Chondrocyte (in vitro differentiated cells): ENCODE measurements around the gene APOL3. TPM values are rescaled to one million over a fixed set of nuclear protein-coding genes. Genes with fewer than 3 reads are reported as not detected.

Experiments
- DNase-seq: peaks from one replicate; pipeline ENCODE4 v3.0.0; 2021; ENCODE audit warnings: mixed read lengths, low spot score
- H3K27ac Mint-ChIP-seq: one replicate; pipeline ENCODE4 v1.8.0; 2021; ENCODE audit warnings: mild to moderate bottlenecking, moderate library complexity, mixed read lengths; ENCODE audit not compliant: unreplicated experiment
- H3K27me3 Mint-ChIP-seq: 2 replicates; pipeline ENCODE4 v1.8.0; 2021; ENCODE audit warnings: low read depth, mixed read lengths
- H3K36me3 Mint-ChIP-seq: 2 replicates; pipeline ENCODE4 v1.8.0; 2021; ENCODE audit warnings: low read depth, mixed read lengths
- H3K4me1 Mint-ChIP-seq: 2 replicates; pipeline ENCODE4 v1.8.0; 2021; ENCODE audit warnings: low read depth, mild to moderate bottlenecking, mixed read lengths
- H3K4me3 Mint-ChIP-seq: one replicate; pipeline ENCODE4 v1.8.0; 2021; ENCODE audit warnings: mild to moderate bottlenecking, moderate library complexity, mixed read lengths; ENCODE audit not compliant: unreplicated experiment
- H3K9me3 Mint-ChIP-seq: 2 replicates; pipeline ENCODE4 v1.8.0; 2021; ENCODE audit warnings: low read depth, mixed read lengths
- total RNA-seq: library from RNA; stranded (reverse); gene quantifications from 3 replicates; pipeline ENCODE4 v1.2.1, GENCODE V29; 2021
- TF ChIP-seq, protein P1 (sequence below): fragments of 200-600 bp; sonication (generic); IDR thresholded peaks from 2 replicates; pipeline ENCODE4 v1.5.0; 2021; ENCODE audit warnings: antibody characterized with exemption, mild to moderate bottlenecking, moderate library complexity

APOL3 gene
- total RNA-seq, 1 donor from 2014 or later: 2.3 TPM

DNA sequence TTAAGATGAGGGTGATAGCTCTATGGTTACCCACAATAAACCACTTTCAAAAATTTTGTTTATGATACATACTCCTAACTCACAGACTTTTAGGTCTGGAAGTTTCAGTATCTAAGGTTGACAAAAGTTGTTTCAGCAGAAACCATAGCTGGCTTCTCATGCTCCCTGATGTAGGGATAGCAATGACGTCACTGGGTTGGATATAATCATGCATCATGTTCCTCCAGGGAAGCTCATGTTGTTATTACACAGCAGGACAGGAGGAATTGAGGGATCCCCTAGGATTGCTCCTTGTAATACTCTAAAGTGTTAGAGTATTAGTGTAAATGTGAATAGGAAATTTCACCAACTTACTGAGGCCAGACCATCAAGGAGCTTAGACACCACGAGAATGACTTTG is 23.6 kb downstream of the APOL3 start:
- Mint-ChIP-seq H3K4me1 (no peaks in the 10 kb centered on the region), H3K4me3 (no peak overlapping the region), H3K27me3 (peaks cover 5% of the 10 kb centered on the region), H3K36me3 (no peaks in the 10 kb centered on the region), H3K9me3 (no peaks in the 10 kb centered on the region), H3K27ac (no peak overlapping the region)
- TF ChIP-seq, protein P1, sequence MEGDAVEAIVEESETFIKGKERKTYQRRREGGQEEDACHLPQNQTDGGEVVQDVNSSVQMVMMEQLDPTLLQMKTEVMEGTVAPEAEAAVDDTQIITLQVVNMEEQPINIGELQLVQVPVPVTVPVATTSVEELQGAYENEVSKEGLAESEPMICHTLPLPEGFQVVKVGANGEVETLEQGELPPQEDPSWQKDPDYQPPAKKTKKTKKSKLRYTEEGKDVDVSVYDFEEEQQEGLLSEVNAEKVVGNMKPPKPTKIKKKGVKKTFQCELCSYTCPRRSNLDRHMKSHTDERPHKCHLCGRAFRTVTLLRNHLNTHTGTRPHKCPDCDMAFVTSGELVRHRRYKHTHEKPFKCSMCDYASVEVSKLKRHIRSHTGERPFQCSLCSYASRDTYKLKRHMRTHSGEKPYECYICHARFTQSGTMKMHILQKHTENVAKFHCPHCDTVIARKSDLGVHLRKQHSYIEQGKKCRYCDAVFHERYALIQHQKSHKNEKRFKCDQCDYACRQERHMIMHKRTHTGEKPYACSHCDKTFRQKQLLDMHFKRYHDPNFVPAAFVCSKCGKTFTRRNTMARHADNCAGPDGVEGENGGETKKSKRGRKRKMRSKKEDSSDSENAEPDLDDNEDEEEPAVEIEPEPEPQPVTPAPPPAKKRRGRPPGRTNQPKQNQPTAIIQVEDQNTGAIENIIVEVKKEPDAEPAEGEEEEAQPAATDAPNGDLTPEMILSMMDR: no peak
- DNase-seq: no peak

DNA sequence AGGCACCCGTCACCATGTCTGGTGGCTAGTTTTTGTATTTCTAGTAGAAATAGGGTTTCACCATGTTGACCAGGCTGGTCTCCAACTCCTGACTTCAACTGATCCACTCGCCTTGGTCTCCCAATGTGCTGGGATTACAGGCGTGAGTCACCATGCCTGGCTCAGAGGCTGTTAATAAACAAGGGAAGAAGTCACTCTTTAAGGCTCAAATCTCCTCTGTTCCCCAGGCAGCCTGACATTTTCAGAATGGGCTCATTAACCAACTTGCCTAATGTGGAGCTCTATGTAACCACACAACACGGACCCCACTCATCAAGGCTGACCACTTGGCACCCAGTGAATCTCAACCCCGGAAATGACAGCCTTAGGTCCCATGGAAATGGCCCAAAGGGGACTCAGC is 24.1 kb downstream of the APOL3 start:
- Mint-ChIP-seq H3K4me1 (no peaks in the 10 kb centered on the region), H3K36me3 (no peaks in the 10 kb centered on the region), H3K9me3 (no peaks in the 10 kb centered on the region), H3K27ac (no peak overlapping the region), H3K4me3 (no peak overlapping the region), H3K27me3 (peaks cover 10% of the 10 kb centered on the region)
- TF ChIP-seq, protein P1: no peak
- no peak for DNase-seq

DNA sequence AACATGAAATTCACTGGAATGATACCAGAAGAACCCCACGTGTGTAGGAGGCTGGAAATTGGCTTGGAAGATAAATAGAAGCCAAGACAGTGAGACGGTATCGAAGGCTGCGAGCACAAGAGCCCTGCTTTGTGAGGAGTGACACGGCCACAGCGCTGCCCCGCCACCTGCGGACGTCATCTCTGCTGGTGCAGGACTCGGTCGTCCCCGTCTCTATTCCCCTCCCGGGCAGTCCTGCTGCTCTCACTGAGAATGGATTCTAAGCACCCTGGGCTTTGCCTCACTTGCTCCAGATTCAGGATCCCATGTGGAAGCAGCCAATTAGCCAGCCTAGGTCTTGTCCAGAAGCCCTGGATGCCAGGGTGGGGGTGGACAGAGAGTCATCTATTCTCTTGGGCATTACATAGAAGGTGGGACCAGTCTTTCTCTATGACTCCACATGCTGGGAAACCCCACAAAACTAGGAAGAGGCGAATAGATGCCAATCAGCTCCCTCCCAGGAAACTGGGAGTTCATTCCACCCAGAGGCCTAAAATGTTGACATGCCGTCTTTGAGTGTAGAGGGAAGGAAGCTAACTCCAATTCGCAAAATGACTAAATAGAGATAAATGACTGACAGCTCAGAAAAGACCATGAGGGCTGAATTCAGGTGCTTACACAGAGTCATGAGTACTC is 25.1 kb downstream of the APOL3 start:
- Mint-ChIP-seq H3K36me3 (peaks cover 1% of the 10 kb centered on the region), H3K9me3 (no peaks in the 10 kb centered on the region), H3K4me3 (no peak overlapping the region), H3K27me3 (peaks cover 20% of the 10 kb centered on the region), H3K4me1 (no peaks in the 10 kb centered on the region), H3K27ac (no peak overlapping the region)
- peak; percentile 67 for DNase-seq
- TF ChIP-seq, protein P1: no peak

DNA sequence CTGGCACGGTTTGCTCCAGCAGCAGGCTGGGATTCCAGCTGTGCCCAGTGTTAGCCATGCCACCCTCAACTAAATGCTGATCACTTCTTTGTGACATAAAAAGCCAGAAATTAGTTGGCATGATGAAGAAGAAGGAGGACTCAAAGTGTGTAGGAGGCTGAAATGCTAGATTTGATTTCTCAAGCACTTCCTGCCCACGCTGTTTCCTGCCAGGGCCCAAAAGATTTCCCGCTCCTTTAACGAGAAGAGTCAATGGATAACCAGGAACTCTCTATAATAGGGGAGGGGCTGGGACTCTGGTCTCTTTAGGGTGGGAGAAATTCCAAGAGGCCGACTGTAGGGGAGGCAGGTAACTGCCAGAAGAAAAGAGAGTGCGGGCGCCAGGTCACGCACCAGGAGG is 26.4 kb downstream of the APOL3 start:
- H3K4me1 Mint-ChIP-seq: no peaks in the 10 kb centered on the region
- peak; percentile 13 for DNase-seq
- H3K9me3 Mint-ChIP-seq: no peaks in the 10 kb centered on the region
- peaks cover 1% of the 10 kb centered on the region for H3K36me3 Mint-ChIP-seq
- peaks cover 33% of the 10 kb centered on the region for H3K27me3 Mint-ChIP-seq
- H3K27ac Mint-ChIP-seq: no peak overlapping the region
- TF ChIP-seq, protein P1: no peak
- H3K4me3 Mint-ChIP-seq: no peak overlapping the region

DNA sequence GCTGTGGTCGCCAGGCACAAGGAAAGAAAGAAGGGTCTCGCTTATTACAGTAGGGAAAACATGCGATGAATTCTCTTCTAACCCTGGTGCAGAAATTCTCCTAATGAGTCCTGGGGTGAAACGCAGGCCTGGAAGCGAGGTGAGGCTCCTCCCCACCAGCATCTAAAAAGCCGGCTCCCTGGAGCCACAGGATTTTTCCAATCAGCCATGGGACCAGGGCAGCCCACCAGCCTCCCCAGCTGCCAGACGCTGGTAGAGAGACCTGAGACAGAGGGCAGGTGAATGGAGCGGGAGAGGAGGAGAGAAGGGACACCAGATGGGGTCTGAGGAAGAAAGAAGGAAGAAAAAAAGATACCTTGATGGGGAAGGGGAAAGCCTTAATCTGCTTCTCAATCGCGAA is 28.6 kb downstream of the APOL3 start:
- Mint-ChIP-seq H3K9me3 (no peaks in the 10 kb centered on the region), H3K36me3 (peaks cover 3% of the 10 kb centered on the region), H3K27me3 (peaks cover 39% of the 10 kb centered on the region), H3K4me3 (no peak overlapping the region), H3K27ac (no peak overlapping the region), H3K4me1 (no peaks in the 10 kb centered on the region)
- DNase-seq: no peak
- TF ChIP-seq, protein P1: no peak
